HG03558 (cell line): Measurements from ENCODE around the gene CYTH2.
"Not testable (repeated sequence)": the region's sequence is repeated elsewhere in the genome, so short reads cannot be mapped to it uniquely, and the experiment has no call there.

Experiments
- ATAC-seq: cut with Tn5 transposase; IDR thresholded peaks from one replicate; pipeline ENCODE4 v1.9.1; 2021; ENCODE audit warnings: moderate number of reproducible peaks; ENCODE audit not compliant: unreplicated experiment; ENCODE audit errors: extremely low read depth

The CYTH2 gene

GRCh38 chr19:48476176-48476575 lies 7.0 kb downstream of the CYTH2 start:
- ATAC-seq = no peak

- no peak for ATAC-seq
These were observed 8.0 kb downstream of the CYTH2 start for GRCh38 chr19:48477067-48477685.

- no peak for ATAC-seq
These were observed 8.6 kb downstream of the CYTH2 start for GRCh38 chr19:48477698-48478338.

GRCh38 chr19:48478339-48479256 lies 9.4 kb downstream of the CYTH2 start:
- no peak for ATAC-seq

GRCh38 chr19:48479686-48480085 lies 10.5 kb downstream of the CYTH2 start:
- no peak for ATAC-seq

- ATAC-seq = no peak
These were observed 11.0 kb downstream of the CYTH2 start for GRCh38 chr19:48480183-48480557.

GRCh38 chr19:48480558-48481500 lies 11.7 kb downstream of the CYTH2 start:
- no peak for ATAC-seq

- no peak for ATAC-seq
These were observed 12.9 kb downstream of the CYTH2 start for GRCh38 chr19:48481846-48482639.

- ATAC-seq = no peak
These were observed 14.1 kb downstream of the CYTH2 start for GRCh38 chr19:48483301-48483700.

- no peak for ATAC-seq
These were observed 15.2 kb downstream of the CYTH2 start for GRCh38 chr19:48484247-48484893.

GRCh38 chr19:48484931-48485612 lies 15.9 kb downstream of the CYTH2 start:
- no peak for ATAC-seq

GRCh38 chr19:48486706-48487105 lies 17.5 kb downstream of the CYTH2 start:
- not testable (repeated sequence) for ATAC-seq

GRCh38 chr19:48487544-48487943 lies 18.4 kb downstream of the CYTH2 start:
- ATAC-seq = no peak

- no peak for ATAC-seq
These were observed 18.8 kb downstream of the CYTH2 start for GRCh38 chr19:48487948-48488347.

GRCh38 chr19:48488478-48488877 lies 19.3 kb downstream of the CYTH2 start:
- ATAC-seq = not testable (repeated sequence)

- no peak for ATAC-seq
These were observed 20.5 kb downstream of the CYTH2 start for GRCh38 chr19:48489608-48490216.

- no peak for ATAC-seq
These were observed 22.0 kb downstream of the CYTH2 start for GRCh38 chr19:48490981-48491792.
